ACHN (cell line): ENCODE measurements around the gene SPATA24.

ENCODE experiments used
- DNase-seq: peaks from one replicate; pipeline ENCODE4 v3.0.0-alpha.2; 2015
- in situ Hi-C: cut with HindIII; loops from 2 replicates; pipeline ENCODE4 v1.10.0; 2017; ENCODE audit warnings: low sequenced_read_pairs, low pct_ligation_motif_present, low pct_unique_long_range_greater_than_20kb

SPATA24 gene

DNA sequence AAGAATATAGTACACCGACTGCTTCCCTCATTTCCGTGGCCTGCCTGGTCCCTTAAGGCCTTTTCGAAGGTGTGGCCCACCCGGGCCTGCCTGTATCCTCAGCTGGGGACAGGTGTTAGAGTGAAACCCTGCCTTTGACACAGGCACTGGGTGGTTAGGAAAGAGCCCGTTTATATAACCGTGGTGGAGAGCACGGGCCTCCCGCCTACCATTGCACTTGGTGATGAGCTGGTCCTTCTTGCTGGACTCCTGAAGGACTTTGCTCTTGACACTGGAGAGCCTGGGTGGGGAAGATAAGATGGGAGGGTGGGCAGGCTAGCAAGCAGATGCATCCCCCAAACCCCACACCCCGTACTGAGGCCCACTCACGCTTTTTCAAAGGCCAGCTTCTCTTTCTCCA is 2.3 kb downstream of the SPATA24 start:
- DNase-seq, result no peak
- in situ Hi-C loops, result no loop called here

DNA sequence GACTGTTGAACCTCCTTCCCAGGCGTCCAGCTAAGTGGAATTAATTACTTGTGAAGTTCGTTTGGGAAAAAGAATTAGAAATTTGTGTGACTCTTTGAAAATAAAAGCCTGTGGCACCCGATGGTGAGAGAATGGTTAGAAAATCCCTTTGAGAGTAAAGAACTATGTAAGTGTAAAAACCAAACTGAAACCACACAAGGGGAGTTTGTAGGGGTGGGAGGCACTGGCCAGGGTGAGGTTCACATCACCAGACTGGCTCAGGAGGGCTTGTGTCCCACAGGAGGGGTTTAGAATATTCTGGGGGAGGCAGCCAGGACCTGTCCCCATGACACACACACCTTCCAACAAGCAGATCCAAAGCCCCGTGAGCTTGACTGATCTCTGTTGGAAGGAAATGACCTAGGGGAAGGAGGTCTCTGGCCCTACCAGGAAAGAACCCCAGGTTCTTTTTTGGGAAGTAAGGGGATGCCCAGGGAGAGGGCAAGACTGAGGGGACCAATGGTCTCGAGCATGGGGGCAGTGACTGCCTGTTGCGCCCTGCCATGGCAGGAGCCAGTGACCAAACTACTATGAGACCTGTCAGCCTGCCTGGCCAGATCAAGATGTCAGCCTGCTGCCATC is 4.3 kb downstream of the SPATA24 start:
- in situ Hi-C loops, result no loop called here
- no peak for DNase-seq

DNA sequence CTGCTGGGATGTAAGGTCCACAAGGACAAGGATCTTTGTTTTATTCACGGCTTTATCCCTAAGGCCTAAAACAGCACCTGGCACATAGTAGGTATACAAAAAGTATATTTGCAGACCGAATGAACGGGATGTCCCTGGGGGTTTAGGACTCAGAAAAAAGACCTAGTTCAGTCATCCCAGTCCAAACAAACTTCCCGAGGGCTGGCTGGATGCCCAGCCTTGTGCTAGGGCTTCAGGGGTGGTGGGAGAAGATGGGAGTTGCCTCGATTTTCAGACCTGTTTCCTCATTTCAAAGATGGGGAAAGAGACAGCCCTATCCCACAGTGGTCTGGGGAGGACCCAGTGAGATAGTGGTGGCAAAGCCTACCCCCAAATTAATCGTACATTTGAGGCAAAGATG is 6.0 kb downstream of the SPATA24 start:
- in situ Hi-C loops, result no loop called here
- no peak for DNase-seq

DNA sequence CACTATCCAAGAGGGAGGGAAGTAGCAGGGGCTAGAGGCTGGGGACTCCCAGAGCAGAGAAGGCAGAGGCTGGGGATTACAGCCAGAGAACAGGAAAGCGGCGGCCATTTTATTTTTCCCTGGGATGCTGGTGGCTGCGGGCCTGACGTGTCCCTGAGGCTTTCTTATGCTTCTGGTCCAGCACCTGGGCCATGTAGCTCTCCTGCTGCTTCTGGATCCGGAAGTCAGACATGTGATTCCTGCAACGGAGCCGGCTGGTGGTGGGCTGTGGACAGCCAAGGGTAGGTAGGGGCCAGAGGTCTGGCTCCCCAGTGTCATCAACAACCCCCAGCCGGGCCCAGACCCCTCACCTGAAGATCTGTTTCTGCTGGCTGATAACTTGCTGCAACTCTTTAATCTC is 7.2 kb downstream of the SPATA24 start:
- no peak for DNase-seq
- in situ Hi-C loops, result no loop called here

DNA sequence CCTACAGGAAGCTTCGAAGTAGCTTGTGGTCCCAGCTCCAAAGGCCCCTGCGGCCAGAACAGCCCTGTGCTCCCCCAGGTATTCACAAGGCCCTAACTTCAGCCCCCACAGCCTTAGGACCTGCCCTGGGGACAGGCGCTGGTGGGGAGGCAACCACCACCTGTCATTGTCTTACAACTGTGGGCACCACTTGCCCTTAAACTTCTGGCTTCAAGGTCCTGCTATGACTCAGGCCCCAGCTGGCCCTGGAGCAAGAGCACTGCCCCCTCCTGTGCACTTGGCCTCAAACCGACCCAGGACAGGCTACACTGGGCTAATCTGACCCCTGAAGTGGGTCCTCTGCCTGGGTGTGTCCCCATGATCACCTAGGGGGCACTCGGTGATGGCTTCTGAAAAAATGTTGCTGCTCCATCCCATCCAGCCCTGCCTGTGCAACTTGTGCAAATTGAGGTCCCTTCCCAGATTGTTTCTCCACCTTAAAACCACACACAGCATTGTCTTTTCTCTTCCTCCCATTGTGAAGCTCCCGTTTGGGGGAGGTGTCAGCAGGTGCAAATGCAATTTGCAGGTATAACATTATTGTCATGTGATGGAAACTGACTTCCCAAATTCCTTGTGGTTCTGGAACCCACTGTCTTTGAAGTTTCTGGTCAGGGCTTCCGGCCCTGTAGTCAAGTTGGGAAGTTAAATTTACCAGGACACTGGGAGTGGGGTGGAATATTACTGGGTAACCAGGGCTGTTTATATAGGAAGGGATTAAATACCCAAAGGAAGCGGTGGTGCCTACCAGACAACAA is 7.8 kb downstream of the SPATA24 start:
- in situ Hi-C loops, result no loop called here
- no peak for DNase-seq

DNA sequence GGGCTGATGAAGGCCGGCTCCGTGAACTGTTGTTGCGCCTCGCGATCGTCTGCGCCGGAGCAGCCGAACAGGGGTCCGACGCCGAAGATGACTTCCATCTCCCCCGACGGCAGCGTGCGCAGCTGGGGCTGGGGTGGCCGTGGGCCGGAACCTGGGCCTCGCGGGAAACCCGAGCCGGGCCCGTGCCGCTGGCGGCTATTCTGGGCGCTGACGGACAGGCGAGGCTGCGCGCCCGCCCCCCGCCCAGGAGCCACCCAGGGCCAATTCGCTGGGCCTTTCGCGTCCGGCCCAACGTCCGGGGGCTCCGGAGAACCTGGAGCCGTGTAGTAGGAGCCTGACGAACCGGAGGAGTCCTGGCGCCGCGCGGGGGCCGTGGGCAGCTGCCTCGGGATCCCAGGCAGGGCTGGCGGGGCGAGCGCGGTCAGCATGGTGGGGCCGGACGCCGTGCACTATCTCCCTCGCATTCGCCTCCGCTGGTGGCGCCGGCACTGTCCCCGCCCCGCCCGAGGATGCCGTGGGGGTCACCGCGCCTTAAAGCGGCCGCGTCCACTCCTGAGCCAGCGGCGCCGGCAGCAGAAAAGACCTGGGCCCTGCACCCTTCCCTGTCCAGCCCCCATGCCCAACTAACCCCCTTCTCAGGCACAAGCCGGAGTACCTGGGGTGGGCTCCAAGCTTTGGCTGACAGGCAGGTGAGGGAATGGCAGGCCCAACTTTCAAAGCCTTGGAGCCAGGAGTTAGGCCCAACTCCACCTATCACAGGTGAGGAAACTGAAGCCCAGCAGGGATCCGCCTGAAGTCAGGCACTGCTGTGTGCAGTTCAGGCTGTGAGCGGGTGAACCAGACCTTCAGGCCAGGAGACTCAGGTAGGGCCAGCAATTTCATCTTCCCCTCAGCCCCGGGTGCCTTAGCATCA is 9.0 kb downstream of the SPATA24 start, which contains the start of gene PROB1:
Gene PROB1, minus strand, starts transcription at position 451 of the 913 bp plus-strand sequence. Its CDS starts 23 bp downstream, at position 428.
- DNase-seq, result no peak
- in situ Hi-C loops, result no loop called here

DNA sequence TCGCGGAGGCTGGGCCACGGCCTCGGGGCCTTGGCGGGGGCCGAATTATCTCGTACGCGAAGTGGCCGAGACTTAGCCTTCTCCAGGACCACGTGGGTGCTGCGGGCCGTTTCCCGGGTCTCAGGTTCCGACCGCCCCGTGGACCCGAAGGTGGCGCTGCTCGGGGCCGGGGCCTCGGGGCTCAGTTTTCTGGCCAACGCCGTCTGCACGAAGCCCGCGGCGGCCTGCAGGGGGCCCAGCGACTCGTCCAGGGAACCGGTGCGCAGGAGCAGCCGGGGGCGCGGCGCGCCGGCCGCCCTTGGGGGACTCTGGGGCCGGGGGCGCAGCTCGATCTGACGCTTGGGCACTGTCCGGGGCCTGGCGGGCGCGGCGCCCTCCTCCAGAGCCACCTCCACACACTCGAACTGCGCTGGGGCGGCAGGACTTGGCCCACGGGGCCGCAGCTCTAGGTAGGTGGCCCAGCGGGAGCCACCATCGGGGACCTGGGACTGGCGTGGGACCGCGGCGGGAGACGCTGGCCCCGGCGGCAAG is 9.7 kb downstream of the SPATA24 start:
- no peak for DNase-seq
- in situ Hi-C loops, result no loop called here

DNA sequence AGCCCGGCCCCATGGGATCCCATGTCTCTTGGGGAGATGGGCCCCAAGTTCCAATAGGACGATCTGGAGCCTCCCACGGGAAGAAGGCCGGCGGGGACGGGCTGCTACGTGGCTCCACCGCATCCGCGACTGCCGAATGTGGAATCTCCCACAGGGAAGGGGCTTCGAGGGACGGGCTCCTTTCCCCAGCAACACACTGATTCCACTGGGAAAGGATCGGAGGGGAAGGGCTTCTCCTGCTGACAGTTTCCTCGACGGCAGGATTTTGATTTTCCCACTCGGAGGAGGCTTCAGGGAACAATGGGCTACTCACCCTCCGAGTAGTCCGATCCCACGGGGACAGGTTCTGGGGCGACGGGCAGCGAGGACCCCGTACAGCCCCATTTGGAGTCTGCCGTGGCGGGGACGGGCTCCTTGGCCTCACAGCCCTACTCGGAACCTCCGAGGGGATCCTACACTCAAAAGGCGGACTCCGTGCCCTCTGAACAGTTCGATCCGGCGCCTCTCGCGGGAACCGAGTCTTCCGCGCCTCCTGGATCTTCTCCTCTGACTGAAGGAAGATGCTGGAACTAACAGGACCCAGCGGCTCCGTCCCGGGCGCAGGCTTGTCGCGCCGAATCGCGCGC is 10.3 kb downstream of the SPATA24 start:
- in situ Hi-C loops, result no loop called here
- DNase-seq, result no peak

DNA sequence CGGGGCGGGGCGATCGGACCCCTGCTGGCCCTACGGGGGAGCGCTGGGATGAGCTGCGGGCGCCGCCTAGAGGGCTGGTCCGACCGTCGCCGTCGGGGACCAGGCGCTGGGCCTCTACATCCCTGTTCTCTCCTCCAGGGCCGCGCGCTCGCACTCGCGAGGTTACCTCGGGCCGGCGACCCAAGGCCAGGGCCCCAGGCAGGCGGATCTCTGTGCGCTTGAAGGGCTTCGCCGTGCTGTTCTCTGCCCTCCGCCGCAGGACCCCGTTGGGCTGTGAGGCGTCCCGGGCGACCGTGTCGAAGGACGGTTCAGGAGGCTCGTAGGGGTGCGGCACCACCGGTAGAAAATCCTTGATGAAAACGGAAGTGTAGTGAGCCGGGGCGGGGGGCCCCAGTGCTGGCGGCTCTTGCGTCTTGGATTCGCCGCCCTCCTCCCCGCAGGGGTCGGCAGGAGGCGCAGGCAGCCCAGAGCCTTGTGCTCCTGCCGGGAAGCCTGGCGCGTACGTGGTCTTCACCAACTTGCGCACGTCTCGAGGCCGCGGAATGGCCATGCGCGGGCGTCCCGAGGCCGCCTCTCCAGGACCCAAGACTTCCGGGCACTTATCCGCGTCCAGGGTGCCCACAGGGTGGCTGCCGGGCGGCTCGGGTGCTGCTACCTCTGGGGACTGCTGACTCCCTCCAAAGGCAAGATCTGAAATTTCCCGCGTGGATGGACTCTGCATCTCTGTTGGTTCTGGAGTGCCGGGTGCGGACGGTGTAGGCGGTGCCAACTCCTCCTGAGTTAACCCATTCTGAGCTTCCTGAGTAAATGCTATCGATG is 11.0 kb downstream of the SPATA24 start:
- peak; percentile 69 for DNase-seq
- in situ Hi-C loops, result no loop called here

DNA sequence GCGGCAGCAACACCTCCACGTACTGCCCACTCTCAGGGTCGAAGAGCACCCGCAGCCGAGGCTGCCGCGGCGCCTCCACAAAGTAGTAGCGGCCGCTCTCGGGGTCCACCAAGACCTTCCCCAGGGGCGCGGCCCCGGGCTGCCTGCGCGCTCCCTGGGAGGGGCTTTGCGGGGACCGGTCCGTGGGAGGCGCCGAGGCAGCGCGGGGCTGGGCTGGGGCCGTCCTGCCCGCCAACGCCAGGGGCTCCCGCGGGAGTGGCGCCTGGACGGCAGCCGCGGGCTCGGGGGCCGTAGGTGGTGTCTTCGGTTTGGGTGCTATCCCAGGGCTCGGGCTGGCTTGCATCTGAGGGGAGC is 11.6 kb downstream of the SPATA24 start:
- DNase-seq, result no peak
- in situ Hi-C loops, result no loop called here

DNA sequence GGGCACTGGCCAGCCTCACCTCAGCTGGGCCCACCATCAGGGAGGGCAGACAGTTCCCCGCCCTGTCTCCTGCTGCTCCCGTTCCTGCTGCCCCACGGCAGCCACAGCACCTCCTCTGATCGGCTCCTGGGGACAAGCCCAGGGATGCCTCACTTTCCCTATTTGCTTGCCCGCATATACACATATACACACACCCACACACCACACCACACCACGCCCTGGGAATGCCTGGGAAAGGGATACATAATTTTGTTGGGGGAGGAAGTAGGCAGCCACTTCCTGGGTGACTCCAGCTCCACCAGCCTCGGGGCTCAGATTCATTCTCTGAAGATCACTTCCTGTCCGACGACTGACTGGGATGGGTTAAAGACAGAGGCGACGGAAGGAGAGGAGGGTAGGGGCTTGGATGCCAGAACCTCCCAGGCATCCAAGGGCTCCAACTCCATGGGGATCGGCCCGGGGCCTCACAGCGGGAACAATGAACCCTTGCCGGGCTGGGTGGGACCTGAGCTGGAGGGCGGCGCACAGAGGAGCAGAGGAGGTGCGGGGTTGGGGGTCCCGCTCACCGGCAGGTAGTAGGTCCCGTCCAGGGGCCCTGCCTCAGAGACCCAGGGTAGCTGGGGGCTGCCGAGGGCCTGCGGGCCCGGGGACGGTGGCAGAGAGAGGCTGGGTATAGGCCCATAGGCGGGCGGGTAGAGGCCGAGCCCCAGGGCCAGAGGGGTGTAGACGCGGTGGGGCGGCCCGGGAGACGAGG is 12.1 kb downstream of the SPATA24 start:
- in situ Hi-C loops, result no loop called here
- no peak for DNase-seq

DNA sequence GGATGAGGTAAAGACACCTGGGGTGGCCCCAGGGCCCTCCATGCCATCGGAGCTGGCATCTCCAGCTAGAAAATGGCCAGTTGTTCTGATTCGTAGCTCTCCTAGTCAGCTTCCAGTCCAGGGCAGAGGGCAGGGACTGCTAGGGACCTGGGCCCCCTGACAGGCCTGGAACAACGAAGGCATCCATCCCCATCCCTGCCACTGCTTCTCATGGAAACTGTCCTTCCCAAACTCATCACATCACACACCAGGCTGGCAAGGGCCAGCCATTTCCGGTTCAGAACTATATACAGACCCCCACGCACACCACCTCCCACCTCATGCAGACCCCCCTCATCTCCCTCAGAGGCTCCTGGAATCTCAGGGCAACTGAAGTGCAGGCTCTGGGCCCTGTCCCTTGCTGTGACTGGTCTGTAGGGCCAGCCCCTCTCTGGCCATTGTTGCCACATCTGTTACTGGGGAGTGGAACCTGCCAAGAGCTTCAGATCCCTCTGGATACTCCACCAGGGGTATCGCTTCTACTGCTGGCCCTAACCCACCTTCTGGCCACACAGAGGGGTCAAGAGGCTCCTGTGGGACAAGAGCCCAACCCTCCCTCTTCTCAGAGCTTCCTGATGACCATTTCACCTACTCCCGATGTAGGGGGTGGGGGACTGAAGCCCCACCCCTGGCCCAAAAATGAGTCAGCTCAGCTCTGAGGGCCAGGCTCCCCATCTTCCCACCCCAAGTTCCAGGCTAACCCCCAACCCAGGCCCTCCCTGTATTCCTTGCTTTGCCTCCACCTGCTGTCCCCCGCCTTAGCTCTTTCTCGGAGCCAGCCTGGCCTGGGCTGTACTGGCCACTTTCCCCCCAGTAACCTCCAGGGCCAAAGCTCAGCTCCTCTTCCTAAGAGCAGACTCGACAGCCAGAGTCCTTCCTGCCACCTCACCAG is 13.0 kb downstream of the SPATA24 start:
- DNase-seq, result no peak
- in situ Hi-C loops, result no loop called here

DNA sequence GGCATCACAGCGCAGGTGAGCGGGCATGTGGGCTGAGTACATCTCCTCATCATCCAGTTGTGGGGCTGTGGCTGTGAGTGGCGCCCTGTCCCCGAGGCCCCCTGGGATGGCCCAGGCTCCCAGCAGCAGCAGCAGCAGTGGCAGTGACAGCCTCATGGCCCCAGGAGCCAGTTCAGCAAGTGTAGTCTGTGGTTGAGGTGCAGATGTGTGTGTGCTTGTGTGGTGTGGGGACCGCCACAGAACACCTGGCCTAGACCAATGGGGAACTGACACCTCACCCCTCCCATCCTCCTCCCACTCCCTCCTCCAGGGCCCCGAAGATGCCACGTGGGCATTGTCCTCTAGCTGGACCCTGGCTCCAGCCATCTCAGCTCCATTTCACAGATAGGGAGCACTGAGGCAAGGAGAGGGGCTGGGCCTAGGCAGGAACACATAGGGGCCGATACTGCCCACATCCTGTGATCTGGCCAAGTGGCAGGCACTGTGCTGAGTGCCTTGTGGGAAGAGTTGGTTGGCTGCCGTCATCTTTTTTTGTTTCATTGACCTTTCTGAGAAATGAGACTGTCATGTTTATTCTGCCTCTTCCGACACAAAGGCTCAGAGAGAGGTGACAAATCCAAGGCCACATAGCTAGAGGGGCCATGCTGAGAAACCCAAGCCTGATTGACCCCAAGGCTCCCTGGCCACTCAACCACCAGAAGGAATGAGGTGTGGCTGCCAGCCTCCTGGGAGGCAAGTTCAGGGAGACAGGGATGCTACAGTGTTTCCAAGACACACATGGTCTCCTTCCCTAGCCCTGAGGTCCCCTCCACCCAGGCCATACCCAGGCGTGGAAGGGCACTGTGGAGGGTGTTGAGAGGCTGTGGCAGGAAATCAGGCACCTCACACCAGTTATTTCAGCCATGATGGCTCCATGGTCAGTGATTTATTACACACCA is 13.9 kb downstream of the SPATA24 start, which contains the start of gene MZB1:
Gene MZB1, minus strand, starts transcription at position 213 of the 938 bp plus-strand sequence. Its CDS starts 57 bp downstream, at position 156.
- no peak for DNase-seq
- in situ Hi-C loops, result no loop called here

DNA sequence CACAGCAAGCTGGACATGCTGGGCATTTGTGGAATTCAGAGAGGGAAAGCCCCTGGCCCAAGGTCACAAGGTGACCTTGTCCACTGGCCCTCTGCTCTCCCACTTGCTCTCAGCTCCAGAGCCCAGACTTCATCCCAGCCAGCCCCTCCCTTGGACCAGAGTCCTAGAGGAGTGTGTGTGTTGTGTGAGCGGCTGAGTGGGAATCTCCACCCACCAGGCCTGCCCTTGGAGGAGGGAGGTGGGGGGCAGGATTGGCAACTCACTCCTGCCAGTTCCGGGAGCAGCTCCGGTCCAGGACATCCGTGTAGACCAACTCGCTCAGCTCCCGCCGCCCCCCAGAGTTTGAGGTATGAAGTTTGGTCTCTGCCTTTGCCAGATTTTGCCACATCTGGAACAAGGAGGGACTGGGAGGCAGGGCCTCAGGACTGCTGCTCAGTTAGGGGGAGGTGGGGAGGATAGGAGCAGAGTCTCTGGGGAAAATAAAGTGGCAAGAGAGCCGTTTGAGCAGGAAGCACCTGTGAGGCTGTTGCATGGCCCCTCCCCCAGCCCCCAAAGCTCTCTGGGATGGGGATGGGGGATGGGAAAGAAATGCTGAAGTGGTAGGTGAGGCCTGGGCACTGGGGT is 15.6 kb downstream of the SPATA24 start:
- peak; percentile 44 for DNase-seq
- in situ Hi-C loops, result no loop called here
